Measurements from ENCODE around the gene DPM2. TPM values are rescaled to one million over a fixed set of nuclear protein-coding genes. Genes with fewer than 3 reads are reported as not detected.
A peak's percentile ranks its signal among the peaks of the same experiment; 100 is the strongest.

Gene DPM2
- total RNA-seq, 1 experiment from 2014 or later = 56.1 TPM

- Mint-ChIP-seq H3K9me3 (peaks cover 4% of the 10 kb centered on the region; the same call in 1 of the 2 replicates), H3K27ac (peak overlapping the region; percentile 53; the same call in 1 of the 2 replicates), H3K4me1 (peaks cover 71% of the 10 kb centered on the region), H3K27me3 (ENCODE audit: low read depth) (no peaks in the 10 kb centered on the region), H3K4me3 (no peak overlapping the region), H3K36me3 (no peaks in the 10 kb centered on the region)
- no peak for DNase-seq (ENCODE audit: low spot score)
- no peak for TF ChIP-seq ELF4 (CRISPR knock-in tag; IDR thresholded peaks at IDR 0.05; ENCODE audit: low read depth)
- no peak for TF ChIP-seq JAZF1 (CRISPR knock-in tag; IDR thresholded peaks at IDR 0.05)
- no peak for TF ChIP-seq ZNF232 (CRISPR knock-in tag; IDR thresholded peaks at IDR 0.05)
- no peak for TF ChIP-seq KAT7 (CRISPR knock-in tag; IDR thresholded peaks at IDR 0.05; ENCODE audit: borderline replicate concordance)
- no peak for ATAC-seq
- CTCF ChIA-PET = interaction anchor here (0.9 to 3.6 kb wide), 5 partner anchors 8 to 229 kb away, joined by 4 to 43 read pairs (median 5); partner anchors contain the start of gene TOR2A
- POLR2A ChIA-PET = no interaction called here
Observed at GRCh38 chr9:127963359-127964064, 25.9 kb upstream of the DPM2 start.

GRCh38 chr9:127963041-127963358 is 25.3 kb upstream of the DPM2 start:
- no peak for ATAC-seq
- Mint-ChIP-seq H3K4me3 (no peak overlapping the region), H3K9me3 (peaks cover 4% of the 10 kb centered on the region; the same call in 1 of the 2 replicates), H3K36me3 (no peaks in the 10 kb centered on the region), H3K4me1 (peaks cover 68% of the 10 kb centered on the region), H3K27ac (peak overlapping the region; percentile 72; the same call in 1 of the 2 replicates), H3K27me3 (ENCODE audit: low read depth) (no peaks in the 10 kb centered on the region)
- TF ChIP-seq ZNF532 (CRISPR knock-in tag; IDR thresholded peaks at IDR 0.05; ENCODE audit: borderline replicate concordance) = no peak
- TF ChIP-seq E2F4 (CRISPR knock-in tag; IDR thresholded peaks at IDR 0.05; ENCODE audit: borderline replicate concordance, low read depth) = no peak
- TF ChIP-seq ATF2 (CRISPR knock-in tag; IDR thresholded peaks at IDR 0.05; ENCODE audit: borderline replicate concordance, low read depth) = no peak
- TF ChIP-seq PREB (CRISPR knock-in tag; IDR thresholded peaks at IDR 0.05; ENCODE audit: borderline replicate concordance) = no peak
- TF ChIP-seq TEAD1 (CRISPR knock-in tag; IDR thresholded peaks at IDR 0.05) = no peak
- no peak for TF ChIP-seq CTCF (IDR thresholded peaks at IDR 0.05)
- no peak for TF ChIP-seq ELF4 (CRISPR knock-in tag; IDR thresholded peaks at IDR 0.05; ENCODE audit: low read depth)
- no peak for TF ChIP-seq MAX (CRISPR knock-in tag; IDR thresholded peaks at IDR 0.05)
- TF ChIP-seq CBFB (CRISPR knock-in tag; IDR thresholded peaks at IDR 0.05; ENCODE audit: low read depth) = no peak
- TF ChIP-seq HMGA2 (CRISPR knock-in tag; IDR thresholded peaks at IDR 0.05) = no peak
- no peak for TF ChIP-seq ZNF396 (CRISPR knock-in tag; IDR thresholded peaks at IDR 0.05; ENCODE audit: borderline replicate concordance)
- TF ChIP-seq E2F1 (CRISPR knock-in tag; IDR thresholded peaks at IDR 0.05) = no peak
- no peak for TF ChIP-seq ZNF232 (CRISPR knock-in tag; IDR thresholded peaks at IDR 0.05)
- TF ChIP-seq ZNF425 (CRISPR knock-in tag; conservative IDR thresholded peaks at IDR 0.05) = no peak
- no peak for DNase-seq (ENCODE audit: low spot score)
- ChIA-PET CTCF (interaction anchor here (1.2 to 3.6 kb wide), 5 partner anchors 8 to 228 kb away, joined by 4 to 43 read pairs (median 5); partner anchors contain the start of gene TOR2A), POLR2A (no interaction called here)
